ENCODE data around the gene RNF113A.
"Not testable (repeated sequence)": the region's sequence is repeated elsewhere in the genome, so short reads cannot be mapped to it uniquely, and the experiment has no call there.

The RNF113A gene

DNA sequence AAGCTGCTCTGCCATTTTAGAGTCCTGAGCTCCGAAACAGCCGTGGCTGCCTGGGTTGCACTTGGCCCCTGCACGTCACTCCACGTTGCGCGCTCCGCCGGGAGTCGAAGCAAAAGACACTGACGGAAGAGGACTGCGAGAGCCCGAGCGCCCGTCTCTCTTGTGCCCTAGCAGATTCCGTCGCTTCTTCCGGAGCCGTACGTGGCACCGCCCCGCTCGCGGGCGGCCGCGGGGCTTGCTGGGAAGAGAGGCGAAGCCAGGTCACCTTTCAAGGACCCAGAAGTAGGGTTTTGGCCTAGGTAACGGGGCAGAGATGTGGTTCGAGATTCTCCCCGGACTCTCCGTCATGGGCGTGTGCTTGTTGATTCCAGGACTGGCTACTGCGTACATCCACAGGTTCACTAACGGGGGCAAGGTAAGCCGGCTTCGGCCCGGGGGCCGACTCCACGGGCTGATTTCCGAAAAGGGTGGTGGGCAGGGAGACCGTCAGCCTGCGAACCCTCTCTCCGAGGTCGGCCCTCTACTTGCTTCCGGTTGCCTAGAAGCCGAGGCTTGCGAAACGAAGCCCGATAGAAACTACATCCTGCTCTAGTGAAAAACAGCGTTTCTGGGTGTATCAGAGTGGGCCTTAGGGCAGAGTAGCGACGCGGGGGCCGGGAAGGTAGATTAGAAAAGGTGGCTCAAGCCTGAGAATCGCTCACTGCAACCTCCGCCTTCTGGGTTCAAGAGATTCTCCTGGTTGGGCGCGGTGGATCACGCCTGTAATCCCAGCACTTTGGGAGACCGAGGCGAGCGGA lies at the start of gene RNF113A, which contains the start of gene NDUFA1:
RNF113A (minus strand) TSS at position 135 of the 797 bp plus-strand sequence; CDS start at position 15, 120 bp downstream.
NDUFA1 (plus strand) TSS at position 234 of the 797 bp plus-strand sequence; CDS start at position 314, 80 bp downstream.
- peak; percentile 75 for DNase-seq (ENCODE audit: low read depth)

DNA sequence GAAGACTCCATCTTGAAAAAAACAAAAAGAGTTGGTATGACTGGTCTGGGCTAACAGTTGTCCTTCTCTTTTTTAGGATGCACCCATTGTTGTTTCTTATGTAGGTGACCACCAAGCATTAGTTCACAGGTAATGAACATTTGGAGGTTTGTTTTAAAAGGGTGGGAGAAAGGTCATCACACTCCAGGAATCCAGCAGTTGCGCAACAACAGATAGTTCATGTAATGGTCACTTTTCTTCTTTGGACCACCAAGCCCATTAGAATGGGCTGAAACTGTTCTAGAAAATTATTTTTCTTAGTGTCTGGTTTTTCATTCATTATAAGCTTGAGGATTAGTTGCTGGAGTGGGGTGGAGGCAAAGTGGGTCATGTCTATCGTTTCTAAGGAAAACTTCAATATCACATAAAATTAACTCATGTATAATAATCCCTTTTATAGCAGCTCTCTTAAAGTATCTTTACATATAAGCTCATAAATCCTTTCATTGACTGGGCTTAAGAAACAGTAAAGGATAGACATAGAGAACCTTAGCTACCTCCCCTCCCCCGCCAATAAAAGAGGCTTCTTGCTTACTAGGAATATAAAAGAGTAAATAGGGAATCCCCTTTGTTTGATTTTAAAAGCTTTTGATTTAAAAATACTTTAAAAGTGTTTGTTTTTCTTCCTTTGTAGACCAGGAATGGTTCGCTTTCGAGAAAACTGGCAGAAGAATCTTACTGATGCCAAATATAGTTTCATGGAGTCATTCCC lies 48.5 kb upstream of the RNF113A start:
- DNase-seq (ENCODE audit: low read depth) = no peak

DNA sequence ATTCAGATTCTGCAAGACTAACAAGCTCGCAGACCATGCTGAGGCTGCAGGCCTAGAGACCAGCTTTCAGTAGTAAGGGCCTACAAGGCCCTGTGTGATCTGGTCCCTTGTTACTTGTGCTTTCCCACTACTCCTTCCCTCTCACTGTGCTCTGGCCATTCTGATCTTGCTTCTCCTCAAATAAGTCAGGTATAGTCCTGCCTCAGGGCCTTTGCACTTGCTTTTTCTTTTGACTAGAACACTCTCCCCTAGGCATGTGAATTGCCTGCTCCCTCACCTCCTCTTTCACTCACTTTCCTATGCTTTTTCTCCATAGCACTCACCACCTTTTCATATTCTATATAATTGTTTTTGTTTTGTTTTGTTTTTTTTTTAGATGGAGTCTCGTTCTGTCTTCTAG lies 46.3 kb upstream of the RNF113A start:
- no peak for DNase-seq (ENCODE audit: low read depth)

DNA sequence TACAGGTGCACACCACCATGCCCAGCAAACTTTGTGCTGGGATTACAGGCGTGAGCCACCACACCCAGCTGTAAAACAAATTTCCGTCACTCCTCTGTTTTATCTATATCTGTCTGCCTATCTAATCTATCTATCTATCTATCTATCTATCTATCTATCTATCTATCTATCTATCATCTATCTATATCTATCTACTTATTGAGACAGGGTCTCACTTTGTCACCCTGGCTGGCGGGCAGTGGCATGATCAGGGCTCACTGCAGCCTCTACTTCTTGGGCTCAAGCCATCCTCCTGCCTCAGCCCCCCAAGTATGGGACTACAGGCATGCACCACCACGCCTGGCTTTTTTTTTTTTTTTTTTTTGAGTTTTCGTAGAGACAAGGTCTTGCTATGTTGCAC lies 44.8 kb upstream of the RNF113A start:
- no peak for DNase-seq (ENCODE audit: low read depth)

DNA sequence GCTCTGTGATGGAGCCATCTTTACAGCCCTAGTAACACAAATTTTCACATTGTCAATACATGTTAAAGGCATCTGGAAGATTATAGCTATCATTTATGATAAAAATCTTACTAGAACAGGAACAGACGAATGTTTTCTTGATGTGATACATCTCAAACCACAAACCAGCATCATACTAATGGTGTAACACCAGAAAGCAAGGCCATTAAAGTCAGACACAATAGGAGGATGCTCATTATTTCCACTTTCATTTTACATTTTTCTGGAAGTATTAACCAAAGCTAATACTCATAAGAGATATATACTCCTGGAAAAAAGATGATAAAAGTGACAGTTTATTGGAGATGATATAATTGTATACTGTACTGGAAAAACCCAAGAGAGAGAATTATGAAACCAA lies 29.4 kb upstream of the RNF113A start:
- no peak for DNase-seq (ENCODE audit: low read depth)

DNA sequence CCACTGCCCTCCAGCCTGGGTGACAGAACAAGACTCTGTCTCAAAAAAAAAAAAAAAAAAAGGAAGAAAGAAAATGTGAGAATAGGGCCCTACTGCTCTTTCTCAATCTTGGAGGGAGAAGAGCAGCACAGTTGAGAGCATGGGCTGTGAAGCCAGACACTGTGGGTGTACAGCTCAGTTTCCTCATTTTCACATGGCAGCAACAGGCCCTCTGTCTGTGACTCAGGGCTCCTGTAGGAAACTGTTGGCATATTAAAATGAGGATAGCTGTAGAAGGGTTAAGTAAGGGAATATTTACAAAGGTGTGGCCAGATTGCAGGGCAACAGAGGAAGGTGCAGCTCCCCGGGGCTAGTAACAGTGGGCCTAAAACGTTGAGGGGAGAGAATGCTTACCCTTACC lies 27.6 kb upstream of the RNF113A start:
- DNase-seq (ENCODE audit: low read depth) = no peak

DNA sequence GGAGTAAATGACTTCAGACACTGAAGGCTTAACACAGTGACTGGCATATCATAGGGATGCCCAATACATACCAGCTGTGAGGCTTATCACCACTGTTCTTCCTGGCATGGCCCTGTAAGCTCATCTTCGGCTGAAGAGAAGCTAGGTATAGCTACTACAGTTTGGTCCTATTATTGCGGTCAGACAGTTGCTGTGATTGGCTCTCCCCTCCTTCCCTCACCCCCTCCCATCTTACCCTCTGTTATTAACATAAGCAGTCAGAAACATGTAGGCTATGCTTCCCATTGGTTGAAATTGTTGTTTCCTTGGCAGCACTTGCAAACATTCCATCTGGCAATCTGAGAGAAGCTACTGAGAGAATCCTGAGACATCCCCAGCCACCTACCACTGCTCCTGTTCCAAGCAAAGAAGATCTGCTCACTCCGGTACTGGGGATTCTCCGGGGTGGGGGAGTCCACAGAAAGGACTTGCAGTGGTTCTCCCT lies 24.4 kb upstream of the RNF113A start, which contains the start of gene AKAP14:
AKAP14 (plus strand) TSS at position 51 of the 484 bp plus-strand sequence. CDS start 7,331 bp downstream, outside the sequence.
- DNase-seq (ENCODE audit: low read depth) = no peak

DNA sequence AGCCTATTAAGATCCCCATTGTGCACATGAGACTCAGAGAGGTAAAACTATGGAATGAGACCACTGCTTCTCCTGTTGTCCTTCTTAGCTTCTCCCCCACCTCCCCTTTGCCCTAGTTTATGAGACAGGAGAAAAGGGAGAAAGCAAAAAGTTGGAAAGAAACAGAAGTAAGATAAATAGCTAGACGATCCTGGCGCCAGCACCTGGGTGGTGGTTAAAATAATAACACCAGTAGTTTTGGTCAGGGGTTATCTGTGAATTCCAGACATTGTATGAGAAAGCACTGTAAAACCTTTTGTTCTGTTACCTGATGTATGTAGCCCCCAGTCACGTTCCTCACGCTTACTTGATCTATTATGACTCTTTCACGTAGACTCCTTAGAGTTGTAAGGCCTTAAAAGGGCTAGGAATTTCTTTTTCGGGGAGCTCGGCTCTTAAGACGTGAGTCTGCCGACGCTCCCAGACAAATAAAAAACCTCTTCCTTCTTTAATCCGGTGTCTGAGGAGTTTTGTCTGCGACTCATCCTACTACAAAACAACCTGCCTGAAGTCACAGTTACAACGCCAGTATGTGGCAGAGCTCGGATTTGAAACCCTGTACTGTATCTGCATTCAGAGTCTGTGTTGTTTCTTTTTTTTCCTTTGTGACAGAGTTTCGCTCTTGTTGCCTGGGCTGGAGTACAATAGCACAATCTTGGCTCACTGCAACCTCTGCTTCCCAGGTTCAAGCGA lies 20.6 kb upstream of the RNF113A start:
- DNase-seq (ENCODE audit: low read depth) = not testable (repeated sequence)

DNA sequence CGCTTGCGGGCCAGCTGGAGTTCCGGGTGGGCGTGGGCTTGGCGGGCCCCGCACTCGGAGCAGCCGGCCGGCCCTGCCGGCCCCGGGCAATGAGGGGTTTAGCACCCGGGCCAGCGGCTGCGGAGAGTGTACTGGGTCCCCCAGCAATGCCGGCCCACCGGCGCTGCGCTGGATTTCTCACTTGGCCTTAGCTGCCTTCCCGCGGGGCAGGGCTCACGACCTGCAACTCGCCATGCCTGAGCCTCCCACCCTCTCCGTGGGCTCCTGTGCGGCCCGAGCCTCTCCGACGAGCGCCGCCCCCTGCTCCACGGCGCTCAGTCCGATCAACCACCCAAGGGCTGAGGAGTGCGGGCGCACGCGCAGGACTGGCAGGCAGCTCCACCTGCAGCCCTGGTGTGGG lies 19.1 kb upstream of the RNF113A start:
- DNase-seq (ENCODE audit: low read depth) = not testable (repeated sequence)

DNA sequence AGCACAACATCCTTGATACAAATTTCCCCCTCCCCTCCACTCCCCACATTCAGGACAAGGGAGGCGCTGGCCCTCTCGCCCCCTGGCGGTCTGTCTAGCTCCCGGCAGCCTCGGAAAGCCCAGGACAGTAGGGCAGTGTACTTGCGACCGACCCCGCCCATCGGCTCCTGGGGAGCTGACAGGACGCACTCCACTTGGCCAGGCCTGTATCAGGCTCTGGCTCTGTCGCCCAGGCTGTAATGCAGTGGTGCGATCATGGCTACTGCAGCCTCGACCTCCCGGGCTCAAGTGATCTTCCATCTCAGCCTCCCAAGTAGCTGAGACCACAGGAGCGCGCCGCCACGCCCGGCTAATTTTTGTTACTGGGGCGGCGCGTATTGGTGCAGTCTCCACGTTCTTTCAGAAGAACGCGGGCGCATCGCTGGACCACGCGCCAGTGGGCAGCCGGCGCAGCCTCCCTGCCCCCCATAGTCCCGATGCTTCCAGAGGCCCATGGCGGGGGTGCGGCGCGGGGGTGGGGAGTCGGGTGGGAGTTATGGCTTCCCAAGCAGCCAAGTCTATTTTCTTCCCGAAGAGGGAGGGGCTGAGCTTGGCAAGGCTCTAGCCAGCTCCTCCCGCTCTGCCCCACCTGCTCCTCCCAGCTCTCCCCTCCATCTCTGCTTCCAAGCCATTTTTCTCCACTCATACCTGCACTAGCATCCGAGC lies 16.3 kb upstream of the RNF113A start:
- DNase-seq (ENCODE audit: low read depth) = peak; percentile 28

DNA sequence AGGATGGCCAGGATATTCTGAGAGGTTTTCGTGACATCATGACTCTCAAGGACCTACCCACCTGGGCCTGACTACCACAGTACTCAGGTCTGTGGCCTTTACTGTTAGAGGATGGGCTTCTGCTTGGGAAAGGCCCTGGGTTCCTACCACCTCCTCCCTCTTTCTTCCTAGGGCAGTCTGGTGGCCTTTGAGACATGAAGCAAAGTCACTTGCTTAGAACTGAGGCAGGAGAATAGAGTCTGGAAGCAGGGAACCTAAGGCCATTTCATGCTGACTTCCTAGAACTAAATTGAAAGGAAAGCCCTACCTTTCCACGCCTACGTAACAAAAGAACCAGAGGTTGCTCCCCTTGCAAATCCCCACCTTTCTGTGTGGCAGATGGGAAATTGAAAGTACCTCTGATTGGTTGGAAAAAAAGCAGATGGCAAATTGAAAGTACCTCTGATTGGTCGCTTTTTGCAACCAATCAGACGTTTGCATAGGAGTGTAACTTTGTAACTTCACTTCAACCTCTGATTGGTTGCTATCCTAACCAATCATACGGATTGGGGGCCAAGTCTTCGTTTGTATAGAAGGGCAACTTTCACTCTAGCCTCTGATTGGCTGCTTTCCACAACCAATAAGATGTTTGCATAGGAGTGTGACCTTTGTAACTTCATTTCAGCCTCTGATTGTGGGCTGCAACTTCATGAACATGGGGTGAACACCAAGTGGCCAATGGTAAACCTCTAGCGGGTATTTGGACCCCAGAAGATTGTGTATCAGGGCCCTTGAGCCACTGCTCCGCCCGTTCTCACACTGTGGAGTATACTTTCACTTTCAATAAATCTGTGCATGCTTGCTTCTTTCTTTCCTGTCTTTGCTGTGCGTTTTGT lies 14.3 kb upstream of the RNF113A start:
- peak; percentile 3 for DNase-seq (ENCODE audit: low read depth)

DNA sequence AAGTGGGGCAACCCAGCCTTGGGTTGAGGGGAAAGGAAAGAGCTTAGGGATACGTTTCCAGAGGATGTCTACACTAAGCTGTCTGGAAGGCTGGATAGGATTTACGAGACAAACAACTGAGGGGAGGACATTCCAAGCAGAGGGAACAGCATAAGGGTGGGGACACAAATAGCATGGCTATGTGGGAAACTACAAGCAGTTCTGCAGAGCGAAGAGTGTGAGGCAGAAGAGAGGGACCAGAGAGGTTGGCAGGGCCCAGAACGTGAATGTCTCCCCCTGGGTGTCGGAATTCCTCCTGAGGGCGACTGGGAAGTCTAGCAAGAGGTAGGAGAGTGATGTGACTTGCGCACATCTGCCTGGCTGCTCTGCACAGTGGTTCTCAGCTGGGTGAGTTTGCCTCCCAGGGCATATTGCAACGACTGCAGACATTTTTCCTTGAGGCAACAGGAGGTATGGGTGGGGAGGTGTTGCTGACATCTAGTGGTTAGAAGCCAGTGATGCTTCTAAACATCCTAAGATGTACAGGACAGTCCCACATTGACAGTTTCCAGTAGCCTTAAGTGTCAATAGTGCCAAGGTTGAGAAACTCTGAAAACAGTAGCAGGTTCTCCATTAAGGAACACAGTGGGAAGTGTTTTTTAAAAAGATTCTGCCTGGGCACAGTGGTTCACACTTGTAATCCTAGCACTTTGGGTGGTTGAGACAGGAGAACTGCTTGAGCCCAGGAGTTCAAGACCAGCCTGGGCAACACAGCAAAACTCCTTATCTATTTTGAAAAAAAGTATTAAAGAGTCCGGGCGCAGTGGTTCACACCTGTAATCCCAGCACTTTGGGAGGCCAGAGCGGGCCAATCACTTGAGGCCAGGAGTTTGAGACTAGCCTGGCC lies 9.3 kb upstream of the RNF113A start:
- no peak for DNase-seq (ENCODE audit: low read depth)

DNA sequence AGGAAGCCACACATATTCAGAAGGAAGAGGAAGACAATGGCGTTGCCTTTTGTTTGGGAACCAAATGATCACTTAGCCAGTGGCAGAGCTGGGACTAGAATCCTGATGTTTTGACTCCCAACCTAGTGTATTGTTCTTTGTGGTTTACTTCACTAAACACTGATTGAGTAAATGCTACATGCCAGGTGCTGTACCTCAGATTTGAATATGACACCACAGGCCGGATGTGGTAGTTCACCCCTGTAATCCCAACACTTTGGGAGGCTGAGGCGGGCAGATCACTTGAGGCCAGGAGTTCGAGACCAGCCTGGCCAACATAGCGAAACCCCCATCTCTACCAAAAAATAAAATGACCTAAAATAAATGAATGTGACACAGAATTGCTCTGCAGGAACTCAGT lies 8.5 kb upstream of the RNF113A start:
- no peak for DNase-seq (ENCODE audit: low read depth)

DNA sequence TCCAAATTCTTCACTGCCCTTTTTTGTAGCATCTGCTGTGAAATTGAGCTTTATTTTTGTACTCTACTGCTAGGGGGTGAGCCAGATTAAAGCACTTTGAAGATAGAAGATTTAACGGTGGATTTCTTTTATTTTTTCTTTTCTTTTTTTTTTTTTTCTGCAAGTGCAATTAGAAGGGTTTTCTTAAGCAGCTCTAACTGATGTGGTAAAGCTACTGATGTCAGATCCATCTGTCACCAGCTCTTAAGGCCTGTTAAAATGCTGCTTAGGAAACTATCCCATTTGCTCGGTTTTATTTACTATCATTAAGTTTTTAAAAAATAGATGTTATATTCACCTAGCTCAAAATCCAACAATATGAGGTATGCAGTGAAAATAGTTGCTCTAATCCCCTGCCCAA lies 7.2 kb upstream of the RNF113A start:
- no peak for DNase-seq (ENCODE audit: low read depth)

DNA sequence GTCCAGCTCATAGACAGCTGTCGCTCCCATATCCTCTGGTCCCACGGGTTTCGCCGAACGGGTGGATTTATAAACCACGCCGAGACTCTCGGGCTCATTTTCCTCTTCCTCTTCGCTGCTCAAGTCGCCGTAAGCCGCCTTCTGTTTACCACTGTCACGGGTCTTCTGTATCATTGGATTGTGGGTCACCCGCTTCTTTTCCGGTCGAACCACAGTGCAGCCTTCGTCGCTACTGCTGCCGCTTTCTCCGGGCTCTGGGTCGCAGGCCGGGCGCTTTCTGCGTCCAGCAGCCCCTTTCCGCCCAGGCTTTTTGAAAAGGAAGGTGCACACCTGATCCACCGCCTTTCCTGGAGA lies 311 bp downstream of the RNF113A start:
- DNase-seq (ENCODE audit: low read depth) = peak; percentile 17

DNA sequence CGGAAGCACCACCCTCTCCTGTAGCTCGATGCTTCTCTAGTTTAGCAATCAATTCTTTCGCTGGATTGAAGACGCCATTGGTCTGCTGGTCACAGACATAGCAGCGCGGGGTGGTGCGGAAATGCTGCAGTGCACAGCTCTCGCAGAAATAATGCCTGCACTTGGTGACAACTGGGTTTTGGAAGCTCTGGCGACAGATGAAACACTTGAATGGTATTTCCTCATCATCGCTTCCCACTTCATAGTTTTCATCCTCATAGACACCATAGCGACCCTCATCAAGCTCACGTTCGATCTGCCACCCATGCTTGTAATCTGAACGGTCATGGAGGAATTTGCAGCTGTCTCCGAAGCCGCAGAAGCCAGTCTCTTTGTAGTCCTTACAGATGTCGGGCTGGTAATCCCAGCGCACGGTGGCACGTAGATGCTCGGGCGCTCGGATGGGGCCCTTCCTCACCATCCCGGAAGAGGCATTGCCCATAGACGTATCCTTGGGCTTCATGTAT lies 854 bp downstream of the RNF113A start:
- DNase-seq (ENCODE audit: low read depth) = peak; percentile 12

DNA sequence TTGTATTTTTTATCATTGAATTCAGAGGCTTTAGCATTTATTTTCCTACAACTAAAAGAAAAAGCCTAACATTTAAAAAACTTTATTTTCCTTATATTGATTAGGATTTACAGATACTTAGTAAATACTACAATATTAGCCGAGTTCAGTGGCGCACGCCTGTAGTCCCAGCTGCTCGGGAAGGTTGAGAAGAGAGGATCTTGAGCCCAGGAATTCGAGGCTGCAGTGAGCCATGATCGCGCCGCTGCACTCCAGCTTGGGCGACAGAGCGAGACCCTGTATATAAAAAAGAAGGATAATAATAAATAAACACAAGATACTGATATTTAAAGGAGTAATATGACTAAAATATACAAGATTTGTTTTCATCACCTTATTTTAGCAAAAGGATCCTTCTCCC lies 18.1 kb downstream of the RNF113A start:
- DNase-seq (ENCODE audit: low read depth) = no peak

DNA sequence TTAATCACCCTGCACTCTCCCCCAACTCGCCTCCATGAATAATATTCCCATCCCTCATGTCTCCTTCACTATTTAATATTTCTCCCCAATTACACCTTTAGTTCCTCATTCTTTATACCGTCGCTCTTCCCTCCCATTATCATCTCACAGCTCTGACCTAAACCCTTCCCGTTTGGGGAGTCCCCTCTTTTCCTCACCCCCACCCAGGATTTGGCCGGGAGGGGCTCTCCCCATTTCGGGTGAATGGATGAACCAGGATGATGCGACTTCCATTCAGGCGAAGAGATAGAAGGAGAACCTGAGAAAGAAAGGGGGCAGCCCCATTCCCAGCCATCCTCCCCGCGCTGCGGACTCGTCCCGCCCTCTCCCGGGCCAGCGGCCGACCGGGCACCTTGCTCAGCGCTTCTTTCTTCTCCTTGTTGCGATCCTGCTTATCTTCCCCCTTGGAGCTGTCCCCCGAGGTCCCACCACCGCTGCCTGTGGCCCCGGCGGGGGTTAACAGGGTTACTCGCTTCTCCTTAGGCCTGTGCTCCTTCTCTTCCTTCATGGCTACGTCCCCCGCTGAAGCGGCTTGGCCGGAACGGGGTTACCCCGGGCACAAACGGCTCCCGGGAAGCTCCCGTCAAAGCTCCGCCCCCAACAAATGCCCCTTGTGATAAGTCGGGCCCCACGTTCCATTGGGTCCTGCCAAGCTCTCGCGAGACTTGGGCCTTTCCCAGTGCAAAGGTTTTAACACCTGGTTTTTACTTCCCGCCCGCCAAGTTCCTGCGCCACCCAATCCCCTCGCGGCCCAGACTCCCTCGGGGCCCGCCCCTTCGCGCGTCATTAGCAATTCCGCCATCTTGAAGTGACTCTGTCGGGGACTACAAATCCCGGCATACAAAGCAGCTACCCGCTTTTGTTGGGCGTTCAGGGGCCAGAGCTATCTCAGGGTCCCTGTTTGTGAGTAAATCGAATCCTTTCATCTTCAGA lies 18.9 kb downstream of the RNF113A start, which contains the start of gene UPF3B:
UPF3B (minus strand) TSS at position 582 of the 972 bp plus-strand sequence; CDS start at position 547, 35 bp downstream.
- DNase-seq (ENCODE audit: low read depth) = peak; percentile 94
